Measurements from ENCODE around the gene PGAM1.

The PGAM1 gene

GRCh38 chr10:97425964-97426775, at the start of gene PGAM1:
Gene PGAM1 (plus strand): TSS chr10:97426191. CDS start chr10:97426308, 117 bp downstream.
- H3K9me2 ChIP-seq (ENCODE audit: low read depth, low read length): no peaks in the 10 kb centered on the region
- H3K4me2 ChIP-seq (ENCODE audit: low read length): peak within 1 kb of the TSS; percentile 99
- H3K36me3 ChIP-seq (ENCODE audit: insufficient read depth, low read length): peaks cover 37% of the 10 kb centered on the region
- peak within 1 kb of the TSS; percentile 99 for H3K9ac ChIP-seq (ENCODE audit: low read length)
- peak within 1 kb of the TSS; percentile 100 for H3K4me3 ChIP-seq (ENCODE audit: low read depth, low read length, poor library complexity, severe bottlenecking)
- peaks cover 24% of the 10 kb centered on the region for H3K4me1 ChIP-seq (ENCODE audit: insufficient read depth, low read length, severe bottlenecking)
- peaks cover 30% of the 10 kb centered on the region for H3K79me2 ChIP-seq (ENCODE audit: insufficient read depth, low read length)
- no peaks in the 10 kb centered on the region for H3K9me3 ChIP-seq (ENCODE audit: low read length)
- H3F3A ChIP-seq (ENCODE audit: insufficient read depth, low read length): no peaks in the 10 kb centered on the region
- TF ChIP-seq CTCF (IDR thresholded peaks at IDR 0.05; ENCODE audit: low read length) (peak; percentile 32; the same call in 1 of the 2 replicates), EZH2 (IDR thresholded peaks at IDR 0.05; ENCODE audit: borderline replicate concordance, low read length) (no peak)
- H3K27ac ChIP-seq (ENCODE audit: low read depth, low read length, poor library complexity, severe bottlenecking): peak within 1 kb of the TSS; percentile 80
- H4K20me1 ChIP-seq (ENCODE audit: insufficient read depth, low read length): no peaks in the 10 kb centered on the region
- no peak within 1 kb of the TSS for H2AFZ ChIP-seq (ENCODE audit: low read length)
- H3K27me3 ChIP-seq (ENCODE audit: insufficient read depth, low read length): no peaks in the 10 kb centered on the region

GRCh38 chr10:97376413-97376812, 49.6 kb upstream of the PGAM1 start:
- H3K27ac ChIP-seq (ENCODE audit: low read depth, low read length, poor library complexity, severe bottlenecking): no peak overlapping the region
- TF ChIP-seq CTCF (IDR thresholded peaks at IDR 0.05; ENCODE audit: low read length) (no peak), EZH2 (IDR thresholded peaks at IDR 0.05; ENCODE audit: borderline replicate concordance, low read length) (no peak)
- H3K4me2 ChIP-seq (ENCODE audit: low read length): no peak overlapping the region
- H3K27me3 ChIP-seq (ENCODE audit: insufficient read depth, low read length): no peaks in the 10 kb centered on the region
- H3K9me3 ChIP-seq (ENCODE audit: low read length): no peaks in the 10 kb centered on the region
- H3K9ac ChIP-seq (ENCODE audit: low read length): no peak overlapping the region
- no peak overlapping the region for H2AFZ ChIP-seq (ENCODE audit: low read length)
- no peaks in the 10 kb centered on the region for H3F3A ChIP-seq (ENCODE audit: insufficient read depth, low read length)
- no peaks in the 10 kb centered on the region for H4K20me1 ChIP-seq (ENCODE audit: insufficient read depth, low read length)
- H3K36me3 ChIP-seq (ENCODE audit: insufficient read depth, low read length): peaks cover 13% of the 10 kb centered on the region; the same call in 1 of the 2 replicates
- H3K9me2 ChIP-seq (ENCODE audit: low read depth, low read length): no peaks in the 10 kb centered on the region
- H3K79me2 ChIP-seq (ENCODE audit: insufficient read depth, low read length): no peaks in the 10 kb centered on the region
- H3K4me1 ChIP-seq (ENCODE audit: insufficient read depth, low read length, severe bottlenecking): no peaks in the 10 kb centered on the region
- no peak overlapping the region for H3K4me3 ChIP-seq (ENCODE audit: low read depth, low read length, poor library complexity, severe bottlenecking)

GRCh38 chr10:97378933-97379921, 46.8 kb upstream of the PGAM1 start:
- H3K4me3 ChIP-seq (ENCODE audit: low read depth, low read length, poor library complexity, severe bottlenecking): no peak overlapping the region
- H3K79me2 ChIP-seq (ENCODE audit: insufficient read depth, low read length): no peaks in the 10 kb centered on the region
- H3K4me1 ChIP-seq (ENCODE audit: insufficient read depth, low read length, severe bottlenecking): no peaks in the 10 kb centered on the region
- no peak overlapping the region for H3K9ac ChIP-seq (ENCODE audit: low read length)
- no peak overlapping the region for H3K27ac ChIP-seq (ENCODE audit: low read depth, low read length, poor library complexity, severe bottlenecking)
- no peak overlapping the region for H2AFZ ChIP-seq (ENCODE audit: low read length)
- H4K20me1 ChIP-seq (ENCODE audit: insufficient read depth, low read length): no peaks in the 10 kb centered on the region
- no peaks in the 10 kb centered on the region for H3K9me2 ChIP-seq (ENCODE audit: low read depth, low read length)
- TF ChIP-seq EZH2 (IDR thresholded peaks at IDR 0.05; ENCODE audit: borderline replicate concordance, low read length) (no peak), CTCF (IDR thresholded peaks at IDR 0.05; ENCODE audit: low read length) (no peak)
- no peaks in the 10 kb centered on the region for H3F3A ChIP-seq (ENCODE audit: insufficient read depth, low read length)
- peaks cover 5% of the 10 kb centered on the region; the same call in 1 of the 2 replicates for H3K36me3 ChIP-seq (ENCODE audit: insufficient read depth, low read length)
- no peaks in the 10 kb centered on the region for H3K9me3 ChIP-seq (ENCODE audit: low read length)
- H3K27me3 ChIP-seq (ENCODE audit: insufficient read depth, low read length): no peaks in the 10 kb centered on the region
- H3K4me2 ChIP-seq (ENCODE audit: low read length): no peak overlapping the region

All from OCI-LY1 (cell line).